AG08396 (cell line): ENCODE data around the gene ANKMY1.

Experiments used
- DNase-seq: peaks from one replicate; pipeline ENCODE4 v3.0.0; 2012; ENCODE audit warnings: low spot score, mixed read lengths

Gene ANKMY1

DNA sequence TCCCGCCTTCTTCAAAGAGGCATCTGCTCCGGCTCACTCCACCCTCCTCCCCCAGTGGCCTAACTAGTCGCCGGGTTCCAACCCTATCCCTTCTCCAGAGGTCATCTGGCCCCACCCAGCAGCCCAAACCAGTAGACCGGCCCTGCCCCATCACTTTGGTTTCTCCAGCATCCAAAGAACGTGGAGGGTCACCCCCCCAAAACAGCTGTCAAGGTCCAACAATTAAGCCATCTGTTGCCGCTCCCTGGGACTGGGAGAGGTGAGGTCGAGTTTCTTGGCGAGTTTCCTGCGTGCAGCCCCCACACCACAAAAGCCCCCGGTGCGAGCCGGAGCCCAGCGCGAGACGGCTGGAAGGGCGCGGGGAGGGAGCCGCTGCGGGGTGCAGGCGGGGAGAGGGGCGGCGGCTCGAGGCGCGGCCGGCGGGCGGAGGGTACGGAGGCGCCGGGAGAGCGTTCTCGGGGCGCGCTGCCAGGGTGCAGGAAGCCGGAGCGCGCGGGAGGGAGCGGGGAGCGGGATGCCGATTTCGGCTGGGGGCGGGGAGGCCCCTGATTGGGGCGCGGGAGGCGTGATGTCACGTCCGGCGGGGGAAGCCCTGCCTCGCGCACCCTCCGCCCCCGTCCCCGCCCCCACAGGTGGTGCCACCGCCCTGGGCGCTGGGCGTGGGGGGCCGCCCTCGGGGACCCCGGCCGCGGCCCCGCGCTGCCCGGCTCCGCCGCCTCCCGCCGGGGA lies 122.9 kb downstream of the ANKMY1 start:
- DNase-seq: peak; percentile 99

DNA sequence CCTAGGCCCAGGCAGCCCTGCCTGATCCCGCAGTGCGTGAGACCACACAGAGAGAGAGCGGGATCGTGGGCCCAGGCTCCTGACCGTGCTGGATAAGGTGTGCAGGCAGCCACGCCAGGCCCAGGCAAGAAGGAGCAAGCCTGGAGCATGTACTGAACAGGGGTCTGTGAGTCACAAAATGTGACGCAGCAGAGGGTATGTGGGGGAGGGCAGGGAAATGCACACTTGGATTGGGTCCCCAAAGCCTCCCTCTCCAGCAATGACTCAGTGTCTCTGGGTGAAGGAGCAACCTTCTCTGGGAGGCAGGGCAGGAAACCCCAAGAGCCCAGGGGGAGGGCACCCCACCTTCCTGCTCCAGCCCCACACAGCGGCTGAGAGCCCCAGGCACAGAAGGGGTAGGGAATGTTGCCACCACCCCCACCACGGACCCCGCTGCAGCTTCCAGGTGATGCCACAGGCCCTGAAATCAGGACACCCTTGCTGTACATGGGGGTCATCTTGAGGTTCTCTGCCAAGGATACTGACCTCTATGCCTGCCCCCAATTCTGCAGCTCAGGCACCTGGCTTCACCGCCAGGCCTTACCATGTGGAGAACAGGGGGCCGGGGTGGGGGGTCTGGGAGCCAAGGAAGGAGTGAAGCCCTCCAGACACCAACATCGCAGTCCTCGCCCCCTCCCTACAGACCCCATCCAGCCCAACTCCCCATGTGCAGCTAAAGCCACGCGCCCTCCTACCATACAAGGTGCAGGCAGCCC lies 123.6 kb downstream of the ANKMY1 start:
- peak; percentile 94 for DNase-seq

DNA sequence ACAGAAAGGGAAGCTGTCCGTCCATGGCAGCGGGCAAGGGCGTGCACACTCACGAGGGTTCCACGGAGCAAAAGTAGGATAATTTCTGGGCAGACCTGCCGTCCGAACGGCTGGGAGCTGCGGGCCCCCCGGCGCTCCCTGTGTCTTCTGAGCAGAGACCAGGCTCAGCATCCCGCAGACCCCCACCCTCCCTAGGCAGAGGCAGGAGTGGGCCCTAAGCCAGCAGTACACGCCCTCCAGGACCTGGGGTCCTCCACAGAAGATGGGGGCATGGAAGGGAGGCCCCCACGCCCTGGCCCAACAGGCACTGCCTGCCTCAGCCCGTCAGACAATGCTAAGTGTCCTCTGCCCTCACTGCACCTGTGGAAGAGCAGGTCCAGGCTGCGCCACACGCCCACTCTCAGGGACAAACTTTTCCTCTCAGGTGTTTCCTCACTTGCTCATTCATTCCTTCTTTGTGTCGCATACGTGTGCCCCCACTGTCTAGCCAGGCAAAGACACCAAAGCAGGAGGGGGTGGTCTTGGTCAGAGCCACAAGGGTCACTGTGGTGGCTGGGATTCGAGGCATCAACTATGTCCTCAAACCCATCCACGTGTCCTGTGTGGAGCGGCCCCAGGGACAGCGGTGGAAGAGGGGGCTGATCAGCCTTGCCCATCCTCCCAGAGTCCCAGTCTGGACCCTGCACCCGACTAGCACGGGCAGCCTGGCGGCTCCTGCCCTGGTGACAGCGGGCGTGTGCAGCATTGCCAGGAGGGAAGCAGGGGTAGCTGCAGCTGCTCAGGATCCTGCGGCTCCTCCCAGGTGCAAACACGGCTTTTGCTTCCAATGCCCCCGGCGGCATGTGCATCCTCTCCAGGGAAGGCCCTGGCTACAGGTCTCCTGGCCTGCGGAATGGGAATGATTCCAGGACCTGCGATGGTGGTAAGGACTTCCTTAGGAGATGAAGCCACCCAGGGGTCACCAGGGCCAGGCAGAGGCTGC lies 124.7 kb downstream of the ANKMY1 start:
- no peak for DNase-seq

DNA sequence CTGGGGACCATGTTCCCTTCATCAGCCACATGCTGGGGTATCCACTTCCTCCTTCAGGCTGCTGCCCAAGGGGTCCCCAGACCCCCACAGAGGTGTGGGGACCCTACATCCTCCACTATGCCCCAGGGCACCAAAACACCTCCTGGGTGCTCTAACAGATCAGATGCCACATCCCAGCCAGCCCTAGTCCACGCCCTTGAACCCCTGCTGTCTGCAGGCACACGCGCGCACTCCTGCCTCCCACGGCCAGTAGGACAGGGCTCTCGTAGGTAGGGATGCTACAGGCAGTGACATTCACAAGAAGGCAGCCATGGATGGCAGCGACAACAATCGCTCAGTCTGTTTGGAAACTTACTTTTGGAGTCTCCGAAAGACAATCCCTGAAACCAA lies 125.4 kb downstream of the ANKMY1 start:
- DNase-seq: no peak

DNA sequence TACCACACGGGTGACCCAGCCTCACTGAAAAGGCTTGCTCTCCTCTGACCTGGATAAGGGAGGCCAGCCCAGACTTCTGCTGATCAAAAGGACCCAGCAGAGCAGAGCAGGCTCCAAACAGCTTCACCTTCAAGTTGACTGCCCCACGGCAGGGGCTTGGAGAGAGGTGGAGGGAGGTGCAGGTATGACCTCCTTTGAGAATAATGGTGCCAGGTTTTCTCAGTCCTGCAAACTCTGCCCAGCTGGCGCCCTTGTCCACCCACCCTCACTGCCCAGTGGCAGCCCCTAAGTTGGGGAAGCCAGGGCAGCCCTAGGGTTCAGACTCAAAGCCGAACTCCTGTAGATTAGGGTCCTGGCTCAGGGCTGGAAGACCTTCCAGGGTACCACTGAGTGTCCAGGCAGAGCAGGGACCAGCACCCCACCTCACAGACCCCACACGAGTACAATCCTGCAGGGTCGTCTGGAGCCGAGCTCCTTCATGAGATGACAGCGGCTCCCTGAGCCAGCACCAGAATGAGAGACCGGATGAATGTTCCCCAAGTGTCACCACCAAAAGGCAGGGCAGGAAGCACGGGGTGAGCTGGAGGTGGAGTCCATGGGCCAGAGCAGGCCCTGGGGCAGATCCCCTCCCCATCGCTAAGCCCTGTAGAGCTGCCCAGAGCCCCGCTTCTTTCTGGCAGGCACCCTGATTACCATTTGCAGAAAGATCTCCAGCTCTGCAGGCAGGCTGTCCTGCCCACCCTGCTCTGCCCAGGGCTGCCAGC lies 125.9 kb downstream of the ANKMY1 start:
- no peak for DNase-seq

DNA sequence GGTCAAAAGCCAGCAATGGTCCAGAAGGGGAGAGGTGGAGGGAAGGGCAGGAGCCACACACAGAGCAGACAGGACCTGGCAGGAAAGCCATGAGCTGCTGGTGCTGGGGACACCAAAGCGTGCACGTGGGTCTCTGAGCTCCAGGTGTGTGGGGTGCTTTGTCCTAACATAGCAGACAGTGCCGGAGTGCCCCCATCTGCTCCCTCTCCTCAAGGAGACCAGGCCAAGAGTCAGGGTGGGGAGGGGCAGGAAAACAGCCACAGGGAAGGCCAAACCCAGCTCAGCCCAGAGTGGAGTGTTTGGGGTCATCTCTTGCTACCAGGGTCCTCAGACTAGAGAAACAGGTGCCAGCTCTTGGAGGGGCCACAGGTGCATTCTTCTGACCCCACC lies 126.5 kb downstream of the ANKMY1 start:
- no peak for DNase-seq

DNA sequence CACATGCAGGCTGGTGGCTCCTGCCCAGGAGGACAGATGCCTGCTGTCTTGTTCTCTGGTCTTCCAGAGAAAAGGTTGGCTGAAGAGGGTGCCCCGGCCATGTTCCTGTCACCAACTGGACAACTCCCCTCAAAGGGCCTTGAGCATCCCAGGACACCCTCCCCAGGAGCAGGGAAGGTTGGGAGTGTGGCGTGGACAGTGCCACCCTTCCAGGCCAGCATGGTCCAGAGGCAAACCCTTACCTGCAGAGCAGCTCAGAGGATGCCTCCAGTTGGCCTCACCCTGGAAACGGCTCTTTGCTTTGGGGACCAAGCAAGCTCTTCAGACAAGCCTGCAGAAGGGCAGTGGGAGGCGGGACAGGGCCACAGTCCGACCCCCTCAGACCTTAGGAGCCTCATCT lies 127.2 kb downstream of the ANKMY1 start:
- no peak for DNase-seq

DNA sequence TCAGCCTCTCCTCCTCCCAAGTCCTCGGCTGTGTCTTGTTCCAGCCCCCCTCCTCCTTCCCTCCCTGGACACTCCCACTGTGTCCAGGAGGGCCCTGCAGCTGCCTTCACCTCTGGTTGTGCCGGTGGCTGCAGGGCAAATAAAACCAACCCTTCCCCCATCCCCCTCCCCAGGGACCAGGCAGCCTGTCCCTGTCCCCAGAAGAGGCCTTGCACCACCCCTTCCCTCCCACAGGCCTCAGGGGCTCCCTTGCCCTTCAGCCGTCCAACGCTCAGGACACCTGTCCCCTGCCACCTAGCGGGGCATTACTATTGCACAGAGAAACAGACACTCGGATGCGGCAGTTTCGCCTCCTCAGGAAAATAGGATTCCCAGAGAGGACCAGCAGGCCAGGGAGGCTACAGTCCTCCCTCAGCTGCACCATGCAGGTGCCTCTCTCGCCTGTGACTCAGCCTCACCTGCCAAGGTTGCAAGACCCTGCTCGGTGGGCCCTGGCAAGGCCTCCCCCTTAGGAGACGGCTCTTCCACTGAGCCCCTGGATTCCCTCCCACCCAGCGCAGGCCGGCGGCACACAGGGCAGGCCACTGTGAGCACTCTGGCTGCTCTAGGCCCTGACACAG lies 127.8 kb downstream of the ANKMY1 start:
- no peak for DNase-seq
